Coronary artery (tissue), 2 donors: ENCODE measurements around the gene MRPL40.
"Not testable (repeated sequence)": the region's sequence is repeated elsewhere in the genome, so short reads cannot be mapped to it uniquely, and the experiment has no call there.

Source experiments
- DNase-seq: peaks from one replicate; pipeline ENCODE4 v3.0.0-alpha.2; 2017; ENCODE audit warnings: low spot score
- H3K27ac ChIP-seq, 2 donors: fragments of 200-600 bp; sonication (generic); one replicate each; pipeline ENCODE4 v1.5.1; 2016 to 2019
- H3K4me3 ChIP-seq: fragments of 200-600 bp; sonication (generic); 2 replicates; pipeline ENCODE4 v1.5.1; 2016; ENCODE audit warnings: mild to moderate bottlenecking, moderate library complexity
- CTCF ChIP-seq: fragments of 200-600 bp; sonication (generic); IDR thresholded peaks from one replicate; pipeline ENCODE4 v1.5.1; 2019; ENCODE audit warnings: antibody characterized with exemption

Gene MRPL40

GRCh38 chr22:19431649-19432132 is 654 bp upstream of the MRPL40 start, which contains the start of gene HIRA:
TSS of gene HIRA (minus strand) at chr22:19431733. CDS start at chr22:19431476, 257 bp downstream.
- H3K4me3 ChIP-seq, result peak within 1 kb of the TSS; percentile 81
- TF ChIP-seq CTCF, result no peak
- peak; percentile 85 for DNase-seq
- peak within 1 kb of the TSS; percentile 79 to 95 for H3K27ac ChIP-seq

DNA sequence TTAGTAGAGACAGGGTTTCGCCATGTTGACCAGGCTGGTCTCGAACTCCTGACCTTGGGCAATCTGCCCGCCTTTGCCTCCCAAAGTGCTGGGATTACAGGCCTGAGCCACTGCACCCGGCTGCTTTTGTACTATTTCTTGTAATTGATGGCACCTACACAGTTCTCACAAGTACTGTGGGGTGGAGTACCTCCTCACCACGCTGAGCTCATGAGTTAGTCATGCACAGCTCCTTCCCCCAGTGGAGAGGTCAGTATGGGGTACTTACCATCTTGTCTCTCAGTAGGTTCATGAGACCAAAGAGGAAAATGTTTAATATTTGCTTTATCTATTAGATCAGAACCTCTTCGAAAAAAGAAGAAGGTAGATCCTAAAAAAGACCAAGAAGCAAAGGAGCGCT is 2.1 kb downstream of the MRPL40 start:
- DNase-seq, result no peak
- Histone ChIP-seq H3K27ac (no peak overlapping the region), H3K4me3 (no peak overlapping the region)
- no peak for TF ChIP-seq CTCF

DNA sequence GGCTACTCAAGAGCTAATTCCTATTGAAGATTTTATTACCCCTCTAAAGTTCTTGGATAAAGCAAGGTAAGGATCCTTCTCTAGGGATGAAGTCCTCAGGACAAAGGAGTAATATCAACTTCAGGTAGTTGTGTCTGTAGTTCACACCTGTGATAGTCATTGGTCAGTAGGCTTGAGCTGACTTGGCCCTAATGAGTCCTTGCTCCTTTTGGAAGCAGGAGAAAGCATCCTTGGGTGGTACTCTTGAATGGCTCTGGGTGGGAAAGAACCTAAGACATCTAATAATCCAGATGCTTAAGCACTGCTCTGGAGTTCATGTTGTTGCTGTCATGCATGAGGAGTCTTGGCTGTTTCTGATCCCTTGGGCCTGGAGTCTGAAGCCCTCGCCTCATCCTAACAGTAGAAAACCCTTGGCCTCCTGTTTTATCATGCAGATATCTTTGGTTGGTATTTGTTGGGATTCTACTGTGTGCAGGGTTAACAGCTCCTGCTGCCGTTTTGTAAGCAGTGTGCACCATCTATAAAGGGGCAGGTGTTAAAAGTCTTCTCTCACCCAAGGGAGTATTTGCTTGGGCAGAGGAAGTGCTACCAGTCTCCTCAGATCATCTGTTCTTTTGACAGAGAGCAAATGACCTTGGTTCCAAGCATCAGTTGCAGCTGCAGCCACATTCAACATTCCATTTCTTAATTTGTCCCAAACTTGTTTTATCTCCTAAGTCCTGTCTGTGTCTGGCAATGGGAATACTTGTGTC is 2.7 kb downstream of the MRPL40 start:
- Histone ChIP-seq H3K4me3 (no peak overlapping the region), H3K27ac (no peak overlapping the region)
- no peak for DNase-seq
- no peak for TF ChIP-seq CTCF

GRCh38 chr22:19436444-19437161 is 4.3 kb downstream of the MRPL40 start:
- DNase-seq, H3K27ac ChIP-seq, H3K4me3 ChIP-seq: not testable (repeated sequence)

DNA sequence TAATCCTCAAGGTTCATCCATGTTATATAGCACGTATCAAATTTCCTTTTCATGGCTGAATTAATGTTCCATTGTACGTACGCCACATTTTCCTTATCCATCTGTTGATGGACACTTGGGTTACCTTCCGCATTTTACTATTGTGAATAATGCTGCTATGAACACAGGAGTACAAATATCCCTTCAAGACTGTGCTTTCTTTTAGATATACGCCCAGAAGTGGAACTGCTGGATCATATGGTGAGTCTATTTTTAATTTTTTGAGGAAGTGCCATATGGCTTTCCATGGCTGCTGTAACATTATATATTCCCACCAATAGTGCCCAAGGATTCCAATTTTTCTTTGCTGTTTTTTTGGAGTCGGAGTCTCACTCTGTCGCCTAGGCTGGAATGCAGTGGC is 6.0 kb downstream of the MRPL40 start:
- H3K4me3 ChIP-seq, result no peak overlapping the region
- no peak overlapping the region for H3K27ac ChIP-seq
- no peak for DNase-seq
- TF ChIP-seq CTCF, result no peak

GRCh38 chr22:19440411-19441195 is 8.3 kb downstream of the MRPL40 start:
- no peak overlapping the region for H3K27ac ChIP-seq
- TF ChIP-seq CTCF, result no peak
- no peak overlapping the region for H3K4me3 ChIP-seq
- no peak for DNase-seq

GRCh38 chr22:19442166-19442565 is 9.8 kb downstream of the MRPL40 start:
- TF ChIP-seq CTCF, result no peak
- DNase-seq, result no peak
- Histone ChIP-seq H3K27ac (no peak overlapping the region), H3K4me3 (no peak overlapping the region)
